NK-92 (cell line): ENCODE data around the gene NOL3.

Source experiments
- DNase-seq: peaks from one replicate; lab custom pipeline; 2025; ENCODE audit not compliant: unreplicated experiment; lab: John Stamatoyannopoulos, UW

NOL3 gene

DNA sequence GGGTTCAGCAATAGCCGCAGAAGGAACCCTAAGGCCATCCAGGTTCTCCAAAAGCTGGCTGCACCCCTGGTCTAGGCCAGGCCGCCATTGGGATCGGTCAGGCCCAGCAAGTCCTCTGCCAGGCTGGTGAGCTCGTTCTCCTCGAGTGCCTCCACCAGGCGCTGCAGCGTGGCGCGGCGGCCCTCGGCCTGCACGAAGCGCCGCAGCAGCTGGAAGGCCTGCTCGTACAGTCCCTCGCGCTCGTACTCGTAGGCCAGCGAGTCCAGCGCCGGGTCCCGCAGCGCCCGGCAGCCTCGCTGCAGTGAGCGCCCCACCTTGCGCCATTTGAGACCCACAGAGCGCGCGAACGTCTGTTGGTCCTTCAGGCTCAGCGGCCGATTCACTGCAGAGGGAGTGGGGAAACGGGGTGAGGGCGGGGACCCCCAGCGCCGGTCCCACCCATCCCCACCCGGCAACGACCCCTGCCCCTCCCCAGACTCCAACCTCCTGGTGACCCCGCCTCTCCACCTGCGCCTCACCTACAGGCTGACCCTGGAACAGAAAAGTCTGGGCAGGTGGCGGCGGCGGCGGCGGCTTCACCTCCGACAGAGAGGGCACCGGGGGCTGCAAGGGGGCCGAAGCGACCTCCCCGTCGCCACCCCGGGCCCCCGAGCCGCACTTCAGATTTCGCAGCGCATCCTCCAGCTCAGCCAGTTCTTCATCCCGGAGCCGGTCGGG is 15.6 kb upstream of the NOL3 start:
- no peak for DNase-seq

DNA sequence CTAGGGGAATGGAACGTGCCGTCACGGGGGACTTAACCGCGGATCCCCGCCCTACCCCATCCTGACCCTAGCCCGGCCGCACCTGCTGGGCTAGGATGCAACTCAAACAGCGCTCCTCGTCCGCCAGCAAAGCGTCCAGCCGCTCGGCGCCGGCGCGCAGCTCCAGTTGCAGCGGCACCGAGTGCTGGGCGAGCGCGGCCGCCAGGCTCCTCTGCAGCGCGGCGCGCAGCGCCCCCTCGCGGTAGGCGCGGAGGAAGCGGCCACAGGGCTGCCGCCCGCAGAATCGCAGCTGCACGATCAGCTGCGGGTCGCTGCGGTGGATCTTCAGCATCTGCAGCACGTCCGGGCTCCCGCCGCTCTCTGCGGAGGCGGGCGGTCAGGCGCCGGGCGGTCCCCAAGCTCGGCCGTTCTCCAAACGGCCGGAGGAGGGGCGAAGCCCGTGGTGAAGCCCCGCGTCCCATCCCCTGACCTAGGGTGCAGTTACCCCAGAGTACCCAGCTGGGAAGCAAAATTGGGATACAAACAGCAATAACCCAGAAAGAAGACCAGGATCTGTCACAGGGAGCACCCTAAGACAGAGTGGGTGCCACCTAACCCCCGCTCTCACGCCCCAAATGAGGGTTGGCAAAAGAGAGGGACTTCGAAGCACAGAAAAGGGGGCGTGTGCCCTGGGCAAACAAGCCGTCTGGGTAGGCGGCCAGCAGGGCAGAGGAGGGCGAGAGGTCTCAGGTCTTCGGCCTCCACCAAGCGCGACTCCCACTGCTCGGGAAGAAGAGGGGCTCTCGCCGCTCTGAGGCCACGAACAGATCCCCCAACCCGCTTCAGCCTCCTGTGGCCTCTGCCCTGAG is 14.8 kb upstream of the NOL3 start:
- DNase-seq: no peak

DNA sequence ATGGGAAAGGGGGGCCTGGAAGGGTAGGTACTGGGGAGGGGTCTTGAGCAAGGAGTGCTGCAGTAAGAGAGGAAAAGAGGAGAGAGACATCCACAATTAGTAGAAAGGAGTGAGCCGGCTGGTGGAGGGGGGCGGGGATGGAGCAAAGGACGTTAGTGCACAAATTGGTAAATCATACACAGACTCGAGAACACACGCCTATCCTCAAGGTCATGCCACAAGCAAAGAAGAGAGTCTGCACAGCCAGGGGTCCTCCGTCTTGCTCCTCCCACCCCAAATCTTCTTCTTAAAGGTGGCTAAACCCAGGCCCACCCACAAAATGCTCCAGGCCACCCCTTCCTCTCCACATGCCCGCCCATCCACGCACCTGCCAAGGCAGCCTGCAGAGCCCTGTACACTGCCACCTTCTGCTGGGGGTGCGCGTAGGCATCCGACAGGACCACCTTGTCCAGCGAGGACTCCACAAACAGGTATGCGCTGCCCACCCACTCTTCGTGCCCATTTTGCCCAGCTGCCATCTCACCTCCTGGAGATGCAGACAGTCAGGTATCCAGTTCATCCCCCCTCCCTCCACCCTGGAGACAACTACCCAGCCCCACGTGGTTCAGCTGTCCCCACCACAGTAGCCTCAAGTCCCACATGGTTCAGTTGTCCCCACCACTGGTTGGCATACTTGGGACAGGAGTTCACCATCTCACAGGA is 14.0 kb upstream of the NOL3 start:
- DNase-seq: no peak

DNA sequence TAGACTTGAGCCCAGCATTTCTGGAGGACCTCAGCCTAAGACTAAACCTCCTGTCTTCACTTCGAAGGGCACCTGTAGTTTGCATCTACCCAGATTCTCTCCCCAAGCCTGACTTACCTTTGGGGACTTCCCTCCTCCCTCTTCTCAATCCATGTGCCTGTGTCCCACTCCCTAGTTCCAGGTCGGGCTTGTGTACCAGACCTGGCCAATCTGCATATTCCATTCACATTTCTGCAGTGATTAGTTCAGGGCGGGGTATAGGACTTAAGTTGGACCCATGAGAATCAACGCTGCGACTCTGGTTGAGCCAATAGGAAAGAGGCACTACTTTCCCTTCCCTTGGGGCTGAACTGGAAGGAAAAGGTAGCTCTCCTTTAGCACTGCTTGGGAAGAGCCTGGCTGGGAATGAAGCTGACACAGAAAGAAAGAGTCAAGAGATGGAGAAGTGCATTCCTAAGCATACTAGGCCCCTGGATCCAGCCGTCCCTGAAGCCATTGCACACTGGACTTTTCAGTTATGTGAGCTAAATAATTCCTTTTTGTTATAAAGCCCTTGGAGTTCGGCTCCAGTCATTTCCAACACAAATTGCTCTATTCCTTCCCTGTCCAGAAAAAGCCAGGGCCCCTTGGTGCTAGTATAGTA is 13.1 kb upstream of the NOL3 start:
- DNase-seq: no peak

DNA sequence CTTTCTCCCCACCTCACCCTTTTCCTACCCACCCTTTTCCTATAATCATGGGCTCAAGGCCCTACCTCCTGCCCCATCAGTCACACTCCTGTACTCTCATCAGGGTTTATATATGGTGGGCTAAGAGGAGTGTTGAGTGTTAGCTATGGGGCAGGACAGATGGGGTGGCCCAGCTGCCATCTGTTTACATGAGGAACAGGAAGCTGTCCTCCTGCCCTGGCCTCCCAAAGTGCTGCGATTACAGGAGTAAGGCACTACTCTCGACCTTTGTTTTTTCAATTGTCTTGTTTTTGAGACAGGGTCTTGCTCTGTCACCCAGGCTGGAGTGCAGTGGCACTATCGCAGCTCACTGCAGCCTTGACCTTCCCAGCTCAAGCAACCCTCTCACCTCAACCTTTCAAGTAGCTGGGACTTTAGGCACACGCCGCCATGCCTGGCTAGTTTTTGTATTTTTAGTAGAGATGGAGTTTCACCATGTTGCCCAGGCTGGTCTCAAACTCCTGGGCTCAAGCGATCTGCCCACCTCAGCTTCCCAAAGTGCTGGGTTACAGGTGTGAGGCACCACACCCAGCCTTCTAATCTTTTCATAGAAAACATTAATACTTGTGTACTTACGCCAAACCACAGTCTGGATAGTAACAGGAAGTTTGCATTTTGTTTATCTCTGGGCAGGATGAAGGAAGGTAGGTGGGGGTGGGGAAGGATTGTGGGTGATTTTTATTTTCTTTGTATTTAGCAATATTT is 12.3 kb upstream of the NOL3 start:
- no peak for DNase-seq

DNA sequence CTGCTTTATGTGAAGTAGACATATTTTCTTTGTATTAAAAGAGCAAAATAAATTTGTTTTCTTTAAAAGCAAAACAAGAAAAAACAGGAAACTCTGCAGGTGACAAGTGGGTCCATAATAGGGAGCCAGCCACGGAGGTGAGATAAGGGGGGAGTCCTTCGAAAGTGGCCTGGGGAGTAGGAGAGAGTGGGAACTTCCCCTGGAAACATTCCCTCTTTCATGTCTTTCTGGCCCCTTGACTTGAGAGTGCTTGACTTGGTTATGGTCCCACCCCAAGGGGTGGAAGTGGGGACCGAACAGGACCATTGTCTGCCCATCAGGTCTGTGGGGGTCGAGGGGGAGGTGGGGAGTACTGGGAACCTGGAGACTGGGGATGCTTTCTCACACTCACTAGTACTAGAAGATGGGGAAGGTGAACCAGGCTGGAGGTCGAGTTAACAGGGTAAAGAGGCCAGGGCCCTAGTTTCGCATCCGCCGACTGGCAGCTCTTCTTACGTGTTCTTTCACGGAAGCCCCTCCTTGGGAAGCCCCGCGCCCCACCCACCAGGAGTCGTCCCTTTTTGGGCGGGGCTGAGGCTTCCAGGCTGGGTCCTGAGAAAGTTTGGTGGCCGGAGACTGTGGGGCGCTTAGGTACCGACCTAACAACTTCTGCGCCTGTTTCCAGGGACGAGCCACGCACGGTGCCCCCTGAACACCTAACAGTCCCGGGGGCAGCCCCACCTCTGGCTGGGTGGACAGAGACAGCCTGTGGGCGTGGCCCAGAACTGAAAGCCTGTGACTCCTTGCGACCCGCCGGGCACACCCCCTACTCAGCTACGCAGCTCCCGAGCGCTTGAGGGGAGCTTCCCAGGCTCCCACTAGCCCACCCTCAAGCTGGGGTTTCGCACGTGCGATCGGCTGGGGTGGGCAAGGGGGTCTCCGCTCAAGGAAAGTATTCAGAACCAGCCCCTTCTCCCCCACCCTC is 11.4 kb upstream of the NOL3 start:
- no peak for DNase-seq

DNA sequence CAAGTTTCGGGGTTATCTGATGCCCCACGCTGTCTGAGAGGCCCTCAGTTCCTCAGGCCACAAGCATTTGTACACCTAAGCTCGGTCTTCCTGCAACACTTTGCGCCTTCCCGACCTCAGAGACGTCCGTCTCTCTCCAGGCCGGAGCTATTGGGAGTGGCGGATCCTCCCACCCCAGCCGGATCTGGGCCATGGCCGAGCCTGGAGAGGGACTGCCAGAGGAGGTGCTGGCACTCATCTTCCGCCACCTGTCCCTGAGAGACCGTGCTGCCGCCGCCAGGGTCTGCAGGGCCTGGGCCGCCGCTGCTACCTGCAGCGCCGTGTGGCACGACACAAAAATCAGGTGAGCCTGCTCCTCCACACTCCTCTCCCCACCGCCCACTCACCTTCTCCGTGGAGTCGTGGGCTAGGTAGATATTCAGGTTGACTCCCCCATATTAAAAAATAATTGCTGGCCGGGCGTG is 8.7 kb upstream of the NOL3 start:
- no peak for DNase-seq

DNA sequence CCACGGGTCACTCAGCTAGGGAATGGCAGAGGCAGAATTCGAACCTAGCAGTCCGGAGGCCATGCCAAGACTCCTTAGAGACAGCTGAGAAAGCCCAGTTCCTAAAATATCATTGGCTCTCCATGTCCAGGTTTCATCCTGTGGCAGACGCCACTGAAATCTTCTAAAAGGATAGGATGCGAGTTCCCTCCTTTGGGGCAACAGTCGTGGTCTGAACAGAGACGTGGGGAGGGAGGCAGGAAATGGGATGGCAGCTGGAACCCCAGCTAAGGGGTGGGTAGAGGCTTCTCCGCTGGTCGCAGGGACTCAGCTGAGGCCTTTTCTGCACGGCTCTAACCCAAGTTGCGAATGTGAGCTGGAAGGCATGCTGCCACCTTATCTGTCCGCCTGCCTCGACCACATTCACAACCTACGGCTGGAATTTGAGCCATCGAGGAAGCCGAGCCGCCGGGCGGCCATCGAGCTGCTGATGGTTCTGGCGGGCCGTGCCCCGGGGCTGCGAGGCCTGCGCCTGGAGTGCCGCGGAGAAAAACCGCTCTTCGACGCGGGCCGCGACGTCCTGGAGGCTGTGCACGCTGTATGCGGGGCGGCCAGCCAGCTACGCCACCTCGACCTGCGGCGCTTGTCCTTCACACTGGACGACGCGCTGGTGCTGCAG is 7.7 kb upstream of the NOL3 start:
- no peak for DNase-seq

DNA sequence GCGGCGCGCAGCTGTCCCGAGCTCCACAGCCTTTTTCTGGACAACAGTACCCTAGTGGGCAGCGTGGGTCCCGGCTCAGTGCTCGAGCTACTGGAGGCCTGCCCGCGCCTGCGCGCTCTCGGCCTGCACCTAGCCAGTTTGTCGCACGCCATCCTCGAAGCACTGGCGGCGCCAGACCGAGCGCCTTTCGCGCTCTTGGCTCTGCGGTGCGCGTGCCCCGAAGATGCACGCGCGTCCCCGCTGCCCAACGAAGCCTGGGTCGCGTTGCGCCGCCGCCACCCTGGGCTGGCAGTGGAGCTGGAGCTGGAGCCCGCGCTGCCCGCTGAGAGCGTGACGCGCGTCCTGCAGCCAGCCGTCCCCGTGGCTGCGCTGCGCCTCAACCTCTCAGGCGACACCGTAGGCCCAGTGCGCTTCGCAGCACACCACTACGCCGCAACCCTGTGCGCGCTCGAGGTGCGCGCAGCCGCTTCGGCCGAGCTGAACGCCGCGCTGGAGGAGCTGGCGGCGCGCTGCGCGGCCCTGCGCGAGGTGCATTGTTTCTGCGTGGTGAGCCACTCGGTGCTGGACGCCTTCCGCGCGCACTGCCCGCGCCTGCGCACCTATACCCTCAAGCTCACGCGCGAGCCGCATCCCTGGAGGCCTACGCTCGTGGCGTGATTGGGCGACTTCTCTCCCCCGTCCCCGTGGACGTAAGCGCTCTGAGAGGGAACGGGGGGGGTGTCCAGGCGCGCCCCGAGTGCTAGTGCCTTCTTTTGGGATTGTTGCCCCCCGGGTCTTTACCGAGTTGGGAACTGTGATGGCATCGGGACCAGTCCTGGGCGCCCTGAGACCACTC is 7.0 kb upstream of the NOL3 start:
- no peak for DNase-seq

DNA sequence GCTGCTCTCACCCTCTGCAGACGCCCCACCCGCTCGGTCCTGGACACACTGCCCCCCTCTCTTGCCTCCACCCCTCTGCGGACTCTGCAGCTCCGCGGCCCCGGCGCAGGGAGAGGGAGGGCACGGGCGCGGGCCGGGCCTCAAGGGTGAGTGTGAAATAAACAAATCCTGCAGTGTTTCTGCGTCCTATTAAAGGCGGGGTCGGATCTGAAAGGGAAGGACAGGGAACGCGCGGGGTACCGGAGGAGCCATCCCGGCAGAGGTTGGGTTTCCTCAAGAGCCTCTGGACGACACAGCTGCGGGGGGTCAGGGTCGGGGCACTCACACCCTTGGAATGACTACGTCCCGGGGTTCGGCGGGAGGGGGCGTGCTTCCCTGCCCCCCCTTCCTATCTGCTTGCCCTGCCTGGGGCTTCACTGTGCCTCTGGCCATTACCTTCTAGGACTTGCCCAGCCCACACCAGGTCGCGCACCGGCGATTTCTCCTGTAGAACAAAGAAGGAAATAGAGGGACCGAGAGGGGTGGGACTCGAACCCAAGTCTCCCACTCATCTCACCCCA is 6.3 kb upstream of the NOL3 start:
- DNase-seq: no peak

DNA sequence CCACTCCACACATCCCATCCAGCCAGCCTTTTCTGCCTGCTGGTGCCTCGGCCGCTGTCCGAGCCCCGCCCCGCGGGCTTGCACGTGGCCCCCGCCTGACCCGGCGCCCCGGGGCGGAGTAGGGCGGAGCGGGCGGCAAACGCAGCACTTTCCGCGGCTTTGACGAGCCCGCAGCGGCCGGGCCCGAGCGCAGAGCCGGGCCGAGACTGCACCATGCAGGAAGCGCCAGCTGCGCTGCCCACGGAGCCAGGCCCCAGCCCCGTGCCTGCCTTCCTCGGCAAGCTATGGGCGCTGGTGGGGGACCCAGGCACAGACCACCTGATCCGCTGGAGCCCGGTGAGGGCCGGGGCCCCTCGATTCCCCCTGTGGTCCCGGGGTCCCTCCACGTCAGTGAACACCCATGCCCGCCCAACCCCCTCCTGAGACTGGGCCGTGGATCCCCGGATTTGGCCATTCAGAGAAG is 5.7 kb upstream of the NOL3 start, which contains the start of gene HSF4:
HSF4 (plus strand) TSS at position 147 of the 463 bp plus-strand sequence; CDS start at position 214, 67 bp downstream.
- DNase-seq: no peak

DNA sequence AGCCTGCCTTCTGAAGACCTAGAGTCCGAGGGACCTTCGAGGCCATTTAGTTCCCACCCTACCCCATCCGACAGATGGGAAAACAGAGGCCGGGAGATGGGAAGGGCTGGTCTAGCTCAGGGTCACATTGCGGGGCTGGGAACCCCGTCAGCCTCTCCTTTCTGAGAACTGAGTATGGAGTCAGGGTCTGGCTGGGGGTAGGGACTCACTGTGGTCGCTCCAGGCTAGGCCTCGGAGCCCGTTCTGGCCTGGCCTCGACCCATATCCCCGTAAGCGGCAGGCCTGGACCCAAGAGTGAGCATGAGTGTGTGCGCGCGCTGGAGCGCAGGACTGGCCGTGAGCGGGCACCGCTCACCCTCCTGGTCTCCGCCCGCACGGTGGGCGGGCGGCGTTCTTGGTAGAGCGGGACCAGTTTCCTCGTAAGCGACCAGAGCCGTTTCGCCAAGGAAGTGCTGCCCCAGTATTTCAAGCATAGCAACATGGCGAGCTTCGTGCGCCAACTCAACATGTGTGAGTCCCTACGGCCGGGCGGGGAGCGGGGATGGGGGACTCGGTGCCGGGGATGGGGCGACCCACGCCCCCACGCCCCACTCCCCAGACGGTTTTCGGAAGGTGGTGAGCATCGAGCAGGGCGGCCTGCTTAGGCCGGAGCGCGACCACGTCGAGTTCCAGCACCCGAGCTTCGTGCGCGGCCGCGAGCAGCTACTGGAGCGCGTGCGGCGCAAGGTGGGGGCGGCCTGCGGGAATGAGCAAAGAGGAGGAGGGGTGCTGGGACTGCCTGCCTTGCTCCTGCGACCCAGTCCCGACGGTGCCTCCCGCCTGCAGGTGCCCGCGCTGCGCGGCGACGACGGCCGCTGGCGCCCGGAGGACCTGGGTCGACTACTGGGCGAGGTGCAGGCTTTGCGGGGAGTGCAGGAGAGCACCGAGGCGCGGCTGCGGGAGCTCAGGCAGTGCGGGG is 4.9 kb upstream of the NOL3 start:
- no peak for DNase-seq

DNA sequence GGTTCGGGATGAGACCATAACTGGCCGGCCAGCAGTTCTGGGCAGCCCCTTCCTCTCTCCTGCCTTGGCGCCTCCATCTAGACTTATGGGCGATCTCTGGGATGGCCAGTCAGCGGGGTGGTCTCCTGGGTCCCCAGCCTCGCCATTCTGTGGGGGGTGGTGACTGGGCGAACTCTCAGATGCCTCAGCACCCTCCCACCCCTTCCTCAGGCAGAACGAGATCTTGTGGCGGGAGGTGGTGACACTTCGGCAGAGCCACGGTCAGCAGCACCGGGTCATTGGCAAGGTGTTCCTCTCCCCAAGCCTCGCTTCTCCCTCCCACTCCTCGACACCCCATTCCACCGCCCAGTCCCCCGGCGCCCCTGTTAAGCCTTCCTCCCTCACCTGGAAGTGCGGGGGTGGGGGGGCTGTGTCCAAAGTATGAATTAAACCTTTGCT is 4.2 kb upstream of the NOL3 start:
- DNase-seq: no peak

DNA sequence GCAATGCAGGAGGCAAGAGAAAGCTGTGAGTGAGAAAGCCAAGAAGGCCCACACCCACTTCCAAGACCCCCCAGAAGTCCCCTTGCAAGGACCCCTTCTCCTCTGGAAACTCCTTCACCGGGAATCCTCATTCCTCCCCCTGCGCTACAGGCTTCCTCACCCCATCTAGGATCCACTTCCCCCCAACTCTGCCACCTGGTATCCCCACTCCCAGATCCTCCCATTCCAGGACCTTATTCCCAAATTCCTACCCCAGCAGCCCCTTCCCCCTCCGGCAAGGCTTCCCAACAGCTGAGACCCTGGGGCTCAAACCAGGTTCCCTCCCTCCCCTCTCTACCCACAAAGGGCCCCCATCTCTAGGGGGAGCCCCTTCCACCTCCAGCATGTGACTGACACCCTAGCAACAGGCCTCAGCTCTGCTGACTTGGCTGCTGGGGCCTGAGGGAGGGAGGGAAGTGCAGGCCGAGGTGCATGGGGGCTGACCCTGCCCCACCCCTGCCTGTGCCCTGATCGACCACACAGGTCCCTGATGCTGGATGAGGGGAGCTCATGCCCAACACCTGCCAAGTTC is 3.7 kb upstream of the NOL3 start:
- DNase-seq: no peak

DNA sequence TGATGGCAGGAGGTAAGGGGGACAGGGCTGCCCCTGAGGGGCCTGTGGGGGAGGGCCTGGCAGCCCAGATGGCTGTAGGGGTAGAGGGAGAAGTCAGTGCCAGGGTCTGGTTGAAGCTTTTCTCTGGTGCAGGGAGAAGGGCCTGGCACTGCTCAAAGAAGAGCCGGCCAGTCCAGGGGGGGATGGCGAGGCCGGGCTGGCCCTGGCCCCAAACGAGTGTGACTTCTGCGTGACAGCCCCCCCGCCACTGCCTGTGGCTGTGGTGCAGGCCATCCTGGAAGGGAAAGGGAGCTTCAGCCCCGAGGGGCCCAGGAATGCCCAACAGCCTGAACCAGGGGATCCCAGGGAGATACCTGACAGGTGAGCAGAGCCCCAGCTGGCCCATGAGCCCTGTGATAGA is 2.8 kb upstream of the NOL3 start:
- no peak for DNase-seq

DNA sequence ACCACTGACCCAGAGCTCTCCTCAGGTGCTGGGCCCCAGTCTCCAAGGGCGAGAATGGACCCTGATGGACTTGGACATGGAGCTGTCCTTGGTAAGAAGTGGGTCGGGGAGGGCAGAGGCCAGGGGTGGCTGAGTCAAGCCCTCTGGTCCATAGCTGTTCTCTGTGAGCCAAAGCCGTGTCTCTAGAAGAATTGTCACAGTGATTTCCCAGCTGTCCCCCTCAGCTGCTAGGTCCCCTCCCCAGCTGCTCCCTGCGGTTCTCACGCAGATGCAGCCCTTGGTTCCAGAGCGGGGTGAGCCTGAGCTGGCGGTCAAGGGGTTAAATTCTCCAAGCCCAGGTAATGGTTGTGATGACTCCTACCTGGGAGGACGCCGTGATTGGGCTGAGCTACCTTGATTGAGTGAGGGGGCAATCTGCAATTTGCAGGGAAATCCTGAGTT is 1.3 kb upstream of the NOL3 start:
- DNase-seq: no peak
